Liver (tissue), 9 donors: Measurements from ENCODE around the gene ST3GAL2. TPM values are rescaled to one million over a fixed set of nuclear protein-coding genes. Genes with fewer than 3 reads are reported as not detected.

ENCODE experiments used
- DNase-seq: peaks from one replicate; pipeline ENCODE4 v3.0.0-alpha.2; 2017; ENCODE audit warnings: low spot score
- H3K27ac ChIP-seq, 2 donors: one replicate each; pipeline ENCODE4 v1.7.0; 2013; ENCODE audit warnings: inconsistent platforms in 2 of 2, low read length in 2 of 2, control low read depth in 1 of 2, low read depth in 1 of 2, mild to moderate bottlenecking in 1 of 2
- H3K27me3 ChIP-seq, 4 donors: one replicate each; pipeline versions ENCODE4 v1.6.1 to v1.7.0; 2013; ENCODE audit warnings: low read length in 3 of 4, inconsistent platforms in 1 of 4, mild to moderate bottlenecking in 1 of 4, moderate library complexity in 1 of 4; ENCODE audit not compliant: control insufficient read depth in 4 of 4, insufficient read depth in 4 of 4
- H3K36me3 ChIP-seq, 4 donors: one replicate each; pipeline versions ENCODE4 v1.6.1 to v1.7.0; 2013; ENCODE audit warnings: low read length in 3 of 4, mild to moderate bottlenecking in 3 of 4, low read depth in 1 of 4, moderate library complexity in 1 of 4; ENCODE audit not compliant: control insufficient read depth in 4 of 4, insufficient read depth in 3 of 4
- H3K4me1 ChIP-seq, 4 donors: one replicate each; pipeline versions ENCODE4 v1.6.1 to v1.7.0; 2013; ENCODE audit warnings: low read length in 3 of 4, mild to moderate bottlenecking in 3 of 4, moderate library complexity in 1 of 4; ENCODE audit not compliant: control insufficient read depth in 4 of 4, insufficient read depth in 4 of 4
- H3K4me3 ChIP-seq, 3 donors: one replicate each; pipeline versions ENCODE4 v1.6.1 to v1.7.0; 2013; ENCODE audit warnings: low read length in 3 of 3, control low read depth in 1 of 3, low read depth in 1 of 3, mild to moderate bottlenecking in 1 of 3
- H3K9ac ChIP-seq, 2 donors: one replicate each; pipeline ENCODE4 v1.7.0; 2013; ENCODE audit warnings: low read length in 2 of 2, mild to moderate bottlenecking in 2 of 2, moderate library complexity in 2 of 2, control low read depth in 1 of 2, low read depth in 1 of 2
- H3K9me3 ChIP-seq, 4 donors: one replicate each; pipeline versions ENCODE4 v1.6.1 to v1.7.0; 2013; ENCODE audit warnings: low read length in 3 of 4; ENCODE audit not compliant: control insufficient read depth in 4 of 4
- CTCF ChIP-seq: fragments of 150-350 bp; IDR thresholded peaks from 2 replicates; pipeline ENCODE4 v1.5.1; 2017; ENCODE audit warnings: improper control_type of control experiment, low read depth, low read length; ENCODE audit not compliant: missing input control
- EGR1 ChIP-seq, 2 donors: IDR thresholded peaks; 2 replicates each; pipeline ENCODE4 v1.6.1; 2016 to 2018; ENCODE audit warnings: antibody characterized with exemption in 2 of 2, low read depth in 2 of 2
- FOXA1 ChIP-seq: IDR thresholded peaks from 2 replicates; pipeline ENCODE4 v1.6.1; 2016; ENCODE audit warnings: antibody characterized with exemption
- FOXA2 ChIP-seq: IDR thresholded peaks from 2 replicates; pipeline ENCODE4 v1.6.1; 2016; ENCODE audit warnings: antibody characterized with exemption
- HNF4A ChIP-seq, 2 donors: conservative IDR thresholded peaks; 2 replicates each; pipeline ENCODE4 v1.6.1; 2016; ENCODE audit warnings: antibody characterized with exemption in 2 of 2, mild to moderate bottlenecking in 2 of 2
- HNF4G ChIP-seq: IDR thresholded peaks from 2 replicates; pipeline ENCODE4 v1.6.1; 2016; ENCODE audit warnings: antibody characterized with exemption
- JUND ChIP-seq, 2 donors: IDR thresholded peaks; 2 replicates each; pipeline ENCODE4 v1.6.1; 2016; ENCODE audit warnings: antibody characterized with exemption in 2 of 2
- NR2F2 ChIP-seq: IDR thresholded peaks from 2 replicates; pipeline ENCODE4 v1.6.1; 2016; ENCODE audit warnings: antibody characterized with exemption
- RAD21 ChIP-seq, 2 donors: IDR thresholded peaks; 2 replicates each; pipeline ENCODE4 v1.6.1; 2016; ENCODE audit warnings: antibody characterized with exemption in 2 of 2, mild to moderate bottlenecking in 2 of 2
- REST ChIP-seq: IDR thresholded peaks from 2 replicates; pipeline ENCODE4 v1.6.1; 2016; ENCODE audit warnings: antibody characterized with exemption, mild to moderate bottlenecking
- RXRA ChIP-seq, 2 donors: IDR thresholded peaks; 2 replicates each; pipeline ENCODE4 v1.6.1; 2017 to 2018; ENCODE audit warnings: antibody characterized with exemption in 2 of 2, mild to moderate bottlenecking in 1 of 2
- SP1 ChIP-seq: IDR thresholded peaks from 2 replicates; pipeline ENCODE4 v1.6.1; 2018; ENCODE audit warnings: antibody characterized with exemption, mild to moderate bottlenecking
- YY1 ChIP-seq: IDR thresholded peaks from 2 replicates; pipeline ENCODE4 v1.6.1; 2016; ENCODE audit warnings: antibody characterized with exemption, mild to moderate bottlenecking
- WGBS: extraction: QIAGEN DNeasy Blood & Tissue Kit; methylation state at CpG from one replicate; pipeline ENCODE4 v1.1.7; 2013; 5-methylcytosine and 5-hydroxymethylcytosine counted together
- polyA plus RNA-seq, 2 donors: library from polyadenylated mRNA; stranded (reverse) in 1 of 2; unstranded in 1 of 2; fragments of 200-250 nt in 1 of 2; fragments of >200 nt in 1 of 2; fragmentation: Nextera tagmentation in 1 of 2; extraction: Ambion mirVana in 1 of 2; gene quantifications; one replicate each; pipeline versions ENCODE4 v1.2.1 to v1.2.3, GENCODE V29; 2013 to 2015
- total RNA-seq, 2 donors: library from RNA; depleted of rRNA; stranded (reverse); fragments of >200 nt; gene quantifications; one replicate each; pipeline ENCODE4 v1.2.3, GENCODE V29; 2014
- donor health status: healthy.
- donor health status: healthy.
- donor health status: healthy.
- donor health status: healthy.
- donor health status: healthy.

Gene ST3GAL2
- total and polyA plus RNA-seq, 4 donors = 3.9 to 53.1 (median 12.9) TPM

- peaks cover under 1 to 8% (median 3%) of the 10 kb centered on the region in 4 donors for H3K36me3 ChIP-seq
- no peak overlapping the region for H3K9ac ChIP-seq
- H3K9me3 ChIP-seq = no peaks in the 10 kb centered on the region
- DNase-seq = no peak
- 81% methylated on average over 11 of the region's 11 CpGs for WGBS
- no peaks in the 10 kb centered on the region for H3K27me3 ChIP-seq
- H3K27ac ChIP-seq = peak overlapping the region in 1 of 2 donors; percentile 10
- peaks cover 0 to 7% (median 4%) of the 10 kb centered on the region in 4 donors for H3K4me1 ChIP-seq
- TF ChIP-seq HNF4G = no peak
- TF ChIP-seq HNF4A (conservative IDR thresholded peaks at IDR 0.05) = peak in 1 of 2 donors; percentile 5
- peak in 1 of 2 donors; percentile 8 for TF ChIP-seq RXRA (IDR thresholded peaks at IDR 0.05)
- H3K4me3 ChIP-seq = no peak overlapping the region
Measured at GRCh38 chr16:70402916-70403659, 35.8 kb downstream of the ST3GAL2 start.

- DNase-seq = no peak
- Histone ChIP-seq H3K9me3 (no peaks in the 10 kb centered on the region), H3K36me3 (peaks cover 2 to 12% (median 4%) of the 10 kb centered on the region in 4 donors), H3K9ac (no peak overlapping the region), H3K27me3 (no peaks in the 10 kb centered on the region), H3K4me1 (peaks cover 0 to 7% (median 4%) of the 10 kb centered on the region in 4 donors), H3K4me3 (no peak overlapping the region), H3K27ac (no peak overlapping the region)
- WGBS = 89% methylated on average over 10 of the region's 10 CpGs
- TF ChIP-seq SP1 = no peak
- TF ChIP-seq REST = no peak
- no peak for TF ChIP-seq FOXA2
- TF ChIP-seq NR2F2 = no peak
- TF ChIP-seq JUND (IDR thresholded peaks at IDR 0.05) = no peak
- TF ChIP-seq CTCF = no peak
Measured at GRCh38 chr16:70399951-70400350, 38.9 kb downstream of the ST3GAL2 start.

- Histone ChIP-seq H3K4me3 (no peak overlapping the region), H3K27me3 (no peaks in the 10 kb centered on the region), H3K4me1 (peaks cover 0 to 6% (median 4%) of the 10 kb centered on the region in 4 donors), H3K27ac (no peak overlapping the region), H3K9me3 (no peaks in the 10 kb centered on the region), H3K9ac (no peak overlapping the region), H3K36me3 (peaks cover 2 to 12% (median 4%) of the 10 kb centered on the region in 4 donors)
- WGBS = 97% methylated on average over 8 of the region's 8 CpGs
- no peak for DNase-seq
- TF ChIP-seq FOXA1 = no peak
- no peak for TF ChIP-seq RAD21 (IDR thresholded peaks at IDR 0.05)
- no peak for TF ChIP-seq EGR1 (IDR thresholded peaks at IDR 0.05; ENCODE audit: low read depth in 2 of 2)
- no peak for TF ChIP-seq CTCF
- no peak for TF ChIP-seq REST
- TF ChIP-seq SP1 = no peak
- no peak for TF ChIP-seq HNF4A (conservative IDR thresholded peaks at IDR 0.05)
- no peak for TF ChIP-seq YY1
Measured at GRCh38 chr16:70399381-70399780, 39.5 kb downstream of the ST3GAL2 start.
